A673 (cell line): Measurements from ENCODE around the gene MRPL54. TPM values are rescaled to one million over a fixed set of nuclear protein-coding genes. Genes with fewer than 3 reads are reported as not detected.

Experiments used
- BruUV-seq: library from RNA; stranded (reverse); fragments of 400-500 nt; replicated peaks from 2 replicates; lab custom pipeline; 2021; lab: Mats Ljungman, UMichigan
- CTCF ChIA-PET: fragments of 300-600 bp; sonication (Branson Sonifier 250); formaldehyde crosslinking; loops from one replicate; lab custom pipeline; 2022; ENCODE audit warnings: antibody characterized with exemption; lab: Charles Lee
- POLR2A ChIA-PET: fragments of 300-600 bp; sonication (Branson Sonifier 250); formaldehyde crosslinking; loops from one replicate; lab custom pipeline; 2022; ENCODE audit warnings: antibody characterized with exemption; ENCODE audit not compliant: low non-redundant PET; lab: Charles Lee
- DNase-seq: peaks from one replicate; pipeline ENCODE4 v3.0.0-alpha.2; 2015; ENCODE audit warnings: low spot score
- H3K27ac ChIP-seq: fragments of 200-600 bp; sonication (generic); 2 replicates; pipeline ENCODE4 v1.5.1; 2016; ENCODE audit warnings: mixed run types, low read depth, mild to moderate bottlenecking, mixed read lengths, antibody characterized with exemption, low read length; ENCODE audit not compliant: poor library complexity, severe bottlenecking
- H3K27me3 ChIP-seq: fragments of 200-600 bp; sonication (generic); replicated peaks from 2 replicates; pipeline ENCODE4 v1.6.1; 2017; ENCODE audit warnings: mixed run types, low read depth, mild to moderate bottlenecking, mixed read lengths, antibody characterized with exemption, low read length; ENCODE audit not compliant: insufficient read depth, poor library complexity
- H3K36me3 ChIP-seq: fragments of 200-600 bp; sonication (generic); 2 replicates; pipeline ENCODE4 v1.6.1; 2016; ENCODE audit warnings: mixed run types, mild to moderate bottlenecking, mixed read lengths, antibody characterized with exemption, low read length; ENCODE audit not compliant: insufficient read depth, poor library complexity, severe bottlenecking
- H3K4me1 ChIP-seq: fragments of 200-600 bp; sonication (generic); 2 replicates; pipeline ENCODE4 v1.6.1; 2017; ENCODE audit warnings: mixed run types, mild to moderate bottlenecking, mixed read lengths, antibody characterized with exemption, low read length; ENCODE audit not compliant: insufficient read depth, poor library complexity, severe bottlenecking
- H3K4me3 ChIP-seq: fragments of 200-600 bp; sonication (generic); 2 replicates; pipeline ENCODE4 v1.5.1; 2016; ENCODE audit warnings: low read depth, mixed run types, mild to moderate bottlenecking, mixed read lengths, low read length; ENCODE audit not compliant: poor library complexity, severe bottlenecking
- H3K9me3 ChIP-seq: fragments of 200-600 bp; sonication (generic); 2 replicates; pipeline ENCODE4 v1.6.1; 2016; ENCODE audit warnings: mixed run types, low read depth, mild to moderate bottlenecking, mixed read lengths, antibody characterized with exemption, low read length; ENCODE audit not compliant: poor library complexity, severe bottlenecking
- CTCF ChIP-seq: fragments of 300-800, 200-600 bp; sonication (generic); conservative IDR thresholded peaks from 2 replicates; pipeline ENCODE4 v1.5.1; 2017; ENCODE audit warnings: low read depth, mild to moderate bottlenecking, antibody characterized with exemption, low read length, moderate library complexity, mixed read lengths
- EZH2 ChIP-seq: fragments of 200-600 bp; sonication (generic); IDR thresholded peaks from 2 replicates; pipeline ENCODE4 v1.6.1; 2017; ENCODE audit warnings: borderline replicate concordance, low read depth, mild to moderate bottlenecking, mixed read lengths, antibody characterized with exemption, low read length; ENCODE audit not compliant: poor library complexity, severe bottlenecking
- intact Hi-C: fragments of 100-400 bp; cut with micrococcal nuclease; formaldehyde crosslinking; loops from one replicate; pipeline ENCODE4 v1.10.0; 2022; ENCODE audit not compliant: unreplicated experiment
- total RNA-seq: library from RNA; stranded (reverse); gene quantifications from 2 replicates; pipeline ENCODE4 v1.2.3, GENCODE V29; 2021

MRPL54 gene
- total RNA-seq, 1 experiment from 2014 or later: 51.3 TPM

GRCh38 chr19:3725640-3726310 lies 36.7 kb upstream of the MRPL54 start:
- no peak overlapping the region for H3K4me3 ChIP-seq
- no peak for TF ChIP-seq EZH2
- TF ChIP-seq CTCF: no peak
- H3K36me3 ChIP-seq: no peaks in the 10 kb centered on the region
- CTCF ChIA-PET: interaction anchor here (0.6 kb wide), 1 partner anchor 155 kb away, joined by 6 read pairs; the partner anchor contains the start of gene ATCAY
- H3K9me3 ChIP-seq: no peaks in the 10 kb centered on the region
- H3K4me1 ChIP-seq: peaks cover 4% of the 10 kb centered on the region
- no peak overlapping the region for H3K27ac ChIP-seq
- H3K27me3 ChIP-seq: peaks cover 21% of the 10 kb centered on the region
- peak; percentile 58 for DNase-seq
- POLR2A ChIA-PET: no interaction called here
- intact Hi-C loops: no loop called here
- no TSS peak for BruUV-seq

GRCh38 chr19:3730457-3730958 lies 32.0 kb upstream of the MRPL54 start:
- ChIA-PET POLR2A (no interaction called here), CTCF (no interaction called here)

GRCh38 chr19:3732108-3732507 lies 30.4 kb upstream of the MRPL54 start:
- TF ChIP-seq EZH2 (no peak), CTCF (no peak)
- H3K4me3 ChIP-seq: no peak overlapping the region
- intact Hi-C loops: no loop called here

More at GRCh38 chr19:3730457-3730958, 32.0 kb upstream of the MRPL54 start:
- no peak for TF ChIP-seq CTCF
- no peak for TF ChIP-seq EZH2
- intact Hi-C loops: no loop called here
- BruUV-seq: no TSS peak
- Histone ChIP-seq H3K36me3 (no peaks in the 10 kb centered on the region), H3K27ac (no peak overlapping the region), H3K9me3 (no peaks in the 10 kb centered on the region), H3K4me1 (no peaks in the 10 kb centered on the region), H3K4me3 (no peak overlapping the region), H3K27me3 (no peaks in the 10 kb centered on the region)
- DNase-seq: no peak

More at GRCh38 chr19:3732108-3732507, 30.4 kb upstream of the MRPL54 start:
- Histone ChIP-seq H3K27me3 (no peaks in the 10 kb centered on the region), H3K4me1 (no peaks in the 10 kb centered on the region), H3K27ac (no peak overlapping the region), H3K36me3 (no peaks in the 10 kb centered on the region), H3K9me3 (no peaks in the 10 kb centered on the region)
- BruUV-seq: no TSS peak
- ChIA-PET POLR2A (no interaction called here), CTCF (interaction anchor here (0.7 kb wide), 1 partner anchor 154 kb away, joined by 3 read pairs; no protein-coding TSS in a partner anchor)
- DNase-seq: no peak
